ENCODE measurements around the gene COL25A1.

Gene COL25A1

DNA sequence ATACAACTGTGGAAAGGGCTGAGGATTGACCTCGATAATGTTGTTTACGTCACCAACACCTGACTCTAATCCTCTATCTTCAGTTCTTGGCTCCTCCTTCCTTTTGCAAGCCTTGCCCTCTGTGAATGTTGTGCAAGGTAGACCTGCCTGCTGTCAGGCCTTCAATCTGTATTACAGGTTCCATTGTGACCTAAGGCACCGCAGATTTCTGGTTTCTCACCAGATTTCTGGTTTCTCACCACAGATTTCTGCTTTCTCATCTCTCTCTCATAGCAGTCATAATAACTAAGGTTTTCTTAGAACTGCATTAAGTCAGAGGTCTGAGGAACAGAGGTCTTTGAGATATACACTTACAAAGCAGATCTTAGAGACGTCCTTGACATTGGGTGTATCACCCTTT is 488.1 kb downstream of the COL25A1 start:
- TF ChIP-seq CTCF (IDR thresholded peaks at IDR 0.05; ENCODE audit: low read depth, low read length), result no peak
- no peak for DNase-seq (ENCODE audit: extremely low read depth, low read depth)

- no peak for DNase-seq (ENCODE audit: extremely low read depth, low read depth)
- TF ChIP-seq CTCF (IDR thresholded peaks at IDR 0.05; ENCODE audit: low read depth, low read length), result no peak
Measured at GRCh38 chr4:108813261-108813660, 489.2 kb downstream of the COL25A1 start.

DNA sequence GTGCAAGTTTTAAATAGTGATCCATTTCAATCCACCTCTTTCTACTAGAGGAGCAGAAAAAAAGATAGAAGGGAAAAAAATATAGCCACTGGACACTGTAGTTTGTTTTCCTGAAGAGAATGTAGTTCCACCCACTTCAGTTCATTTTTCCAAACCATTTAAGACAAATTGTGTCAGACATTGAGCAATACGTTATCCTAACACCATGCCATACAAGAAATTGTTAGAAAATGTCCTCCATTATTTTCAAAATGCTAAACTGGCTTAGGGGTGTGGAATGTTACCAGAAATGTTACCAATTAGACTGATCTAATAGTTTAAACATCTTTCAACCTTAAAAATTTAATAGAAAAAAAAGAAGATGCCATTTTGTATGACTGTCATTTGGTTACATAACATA is 491.0 kb downstream of the COL25A1 start:
- no peak for TF ChIP-seq CTCF (IDR thresholded peaks at IDR 0.05; ENCODE audit: low read depth, low read length)
- no peak for DNase-seq (ENCODE audit: extremely low read depth, low read depth)

- TF ChIP-seq CTCF (IDR thresholded peaks at IDR 0.05; ENCODE audit: low read depth, low read length), result no peak
- DNase-seq (ENCODE audit: extremely low read depth, low read depth), result no peak
Measured at GRCh38 chr4:108810087-108810486, 492.4 kb downstream of the COL25A1 start.

- no peak for DNase-seq (ENCODE audit: extremely low read depth, low read depth)
- no peak for TF ChIP-seq CTCF (IDR thresholded peaks at IDR 0.05; ENCODE audit: low read depth, low read length)
Measured at GRCh38 chr4:108804648-108805273, 497.7 kb downstream of the COL25A1 start.

DNA sequence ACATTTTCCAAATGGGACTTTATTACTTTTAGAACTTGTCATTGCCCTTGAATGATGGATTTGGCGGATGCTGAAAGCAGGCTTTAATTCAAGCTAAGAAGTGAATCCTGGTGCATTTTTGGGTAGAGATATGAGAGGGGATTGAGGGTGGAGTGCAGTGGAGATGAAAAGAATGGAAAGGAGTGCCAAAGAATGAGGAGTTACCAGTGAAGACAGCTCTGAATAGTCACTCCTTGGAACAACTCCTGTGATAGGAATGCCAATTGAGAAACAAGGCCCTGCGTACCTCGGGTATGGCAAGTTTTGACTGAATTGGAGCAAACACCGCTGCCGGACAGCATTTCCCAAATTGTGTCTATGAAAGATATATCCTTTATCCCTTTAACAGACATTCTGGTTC is 503.2 kb downstream of the COL25A1 start:
- TF ChIP-seq CTCF (IDR thresholded peaks at IDR 0.05; ENCODE audit: low read depth, low read length), result no peak
- DNase-seq (ENCODE audit: extremely low read depth, low read depth), result no peak

- no peak for TF ChIP-seq CTCF (IDR thresholded peaks at IDR 0.05; ENCODE audit: low read depth, low read length)
- DNase-seq (ENCODE audit: extremely low read depth, low read depth), result no peak
Measured at GRCh38 chr4:108796173-108796572, 506.3 kb downstream of the COL25A1 start.
